ENCODE measurements around the gene RNU5B-1.
"Not testable (repeated sequence)": the region's sequence is repeated elsewhere in the genome, so short reads cannot be mapped to it uniquely, and the experiment has no call there.

The RNU5B-1 gene

GRCh38 chr15:65344914-65345275, 40.4 kb downstream of the RNU5B-1 start:
- no peak for DNase-seq

- DNase-seq: no peak
Observed at GRCh38 chr15:65346856-65347598, 42.5 kb downstream of the RNU5B-1 start.

GRCh38 chr15:65347756-65348155, 43.3 kb downstream of the RNU5B-1 start:
- not testable (repeated sequence) for DNase-seq

GRCh38 chr15:65349338-65349737, 44.9 kb downstream of the RNU5B-1 start:
- DNase-seq: no peak

- not testable (repeated sequence) for DNase-seq
Observed at GRCh38 chr15:65351972-65352371, 47.5 kb downstream of the RNU5B-1 start.

Measured in NCI-H187 (cell line).